Subcutaneous adipose tissue (tissue), 4 donors: ENCODE results near the gene SLC22A2. TPM values are rescaled to one million over a fixed set of nuclear protein-coding genes. Genes with fewer than 3 reads are reported as not detected.

Experiments
- CTCF ChIP-seq: fragments of 450-650 bp; IDR thresholded peaks from one replicate; pipeline ENCODE4 v1.5.1; 2016; ENCODE audit warnings: low read depth, mild to moderate bottlenecking, control low read depth, antibody characterized with exemption, moderate library complexity
- total RNA-seq, 4 donors: library from RNA; depleted of rRNA; stranded (reverse); fragments of >200 nt; gene quantifications; one replicate each; pipeline ENCODE4 v1.1.0, GENCODE V29; 2016

The SLC22A2 gene
- total RNA-seq, 4 donors from 2014 or later: not detected

- no peak for TF ChIP-seq CTCF
Measured at GRCh38 chr6:160190973-160191372, 67.6 kb downstream of the SLC22A2 start.

GRCh38 chr6:160190081-160190480 is 68.5 kb downstream of the SLC22A2 start:
- TF ChIP-seq CTCF: no peak

GRCh38 chr6:160188773-160189172 is 69.8 kb downstream of the SLC22A2 start:
- no peak for TF ChIP-seq CTCF

- TF ChIP-seq CTCF: no peak
Measured at GRCh38 chr6:160180706-160181105, 77.9 kb downstream of the SLC22A2 start.

- no peak for TF ChIP-seq CTCF
Measured at GRCh38 chr6:160178271-160178670, 80.3 kb downstream of the SLC22A2 start.

- no peak for TF ChIP-seq CTCF
Measured at GRCh38 chr6:160177220-160177619, 81.4 kb downstream of the SLC22A2 start.

GRCh38 chr6:160174681-160175080 is 83.9 kb downstream of the SLC22A2 start:
- TF ChIP-seq CTCF: no peak
